GM23248 (cell line): ENCODE data around the gene RALY. TPM values are rescaled to one million over a fixed set of nuclear protein-coding genes. Genes with fewer than 3 reads are reported as not detected.
A peak's percentile ranks its signal among the peaks of the same experiment; 100 is the strongest.

ENCODE experiments used
- DNase-seq: peaks from one replicate; pipeline ENCODE4 v3.0.0-alpha.2; 2015
- H2AFZ ChIP-seq: fragments of 200-600 bp; sonication (generic); 2 replicates; pipeline ENCODE4 v1.6.1; 2016; ENCODE audit warnings: antibody characterized with exemption
- H3F3A ChIP-seq: fragments of 200-600 bp; sonication (generic); 2 replicates; pipeline ENCODE4 v1.6.1; 2016; ENCODE audit warnings: mild to moderate bottlenecking, antibody characterized with exemption, mixed run types; ENCODE audit not compliant: insufficient read depth
- H3K27ac ChIP-seq: fragments of 200-600 bp; sonication (generic); 2 replicates; pipeline ENCODE4 v1.5.1; 2016; ENCODE audit warnings: mild to moderate bottlenecking
- H3K27me3 ChIP-seq: fragments of 200-600 bp; sonication (generic); replicated peaks from 2 replicates; pipeline ENCODE4 v1.6.1; 2016; ENCODE audit warnings: mild to moderate bottlenecking; ENCODE audit not compliant: insufficient read depth
- H3K36me3 ChIP-seq: fragments of 200-600 bp; sonication (generic); 2 replicates; pipeline ENCODE4 v1.6.1; 2016; ENCODE audit warnings: low read depth, mild to moderate bottlenecking
- H3K4me1 ChIP-seq: fragments of 200-600 bp; sonication (generic); 2 replicates; pipeline ENCODE4 v1.6.1; 2016; ENCODE audit warnings: mild to moderate bottlenecking; ENCODE audit not compliant: insufficient read depth
- H3K4me2 ChIP-seq: fragments of 200-600 bp; sonication (generic); one replicate; pipeline ENCODE4 v1.6.1; 2016; ENCODE audit warnings: mild to moderate bottlenecking; ENCODE audit not compliant: unreplicated experiment
- H3K4me3 ChIP-seq: fragments of 200-600 bp; sonication (generic); 2 replicates; pipeline ENCODE4 v1.5.1; 2016; ENCODE audit warnings: mild to moderate bottlenecking
- H3K79me2 ChIP-seq: fragments of 200-600 bp; sonication (generic); 2 replicates; pipeline ENCODE4 v1.6.1; 2016; ENCODE audit warnings: mild to moderate bottlenecking; ENCODE audit not compliant: insufficient read depth
- H3K9ac ChIP-seq: fragments of 200-600 bp; sonication (generic); 2 replicates; pipeline ENCODE4 v1.6.1; 2016; ENCODE audit warnings: mild to moderate bottlenecking
- H3K9me2 ChIP-seq: fragments of 200-600 bp; sonication (generic); 2 replicates; pipeline ENCODE4 v1.6.1; 2016; ENCODE audit warnings: mixed run types, mild to moderate bottlenecking, moderate library complexity; ENCODE audit not compliant: insufficient read depth
- H3K9me3 ChIP-seq: fragments of 200-600 bp; sonication (generic); one replicate; pipeline ENCODE4 v1.6.1; 2017; ENCODE audit warnings: low read depth
- H4K20me1 ChIP-seq: fragments of 200-600 bp; sonication (generic); 2 replicates; pipeline ENCODE4 v1.6.0; 2016; ENCODE audit not compliant: insufficient read depth
- EZH2 ChIP-seq: fragments of 200-600 bp; sonication (generic); IDR thresholded peaks from 2 replicates; pipeline ENCODE4 v1.6.1; 2018; ENCODE audit warnings: antibody characterized with exemption, mild to moderate bottlenecking; ENCODE audit not compliant: insufficient read depth, poor library complexity, severe bottlenecking
- EZH2phosphoT487 ChIP-seq: fragments of 200-600 bp; sonication (generic); IDR thresholded peaks from 2 replicates; pipeline ENCODE4 v1.6.1; 2018; ENCODE audit warnings: antibody characterized with exemption, moderate library complexity, mild to moderate bottlenecking, low read depth; ENCODE audit not compliant: insufficient read depth
- WGBS, 2 experiments: methylation state at CpG; one replicate each; pipeline ENCODE4 v1.1.6; 2015 to 2017; ENCODE audit warnings: low lambda C conversion rate in 2 of 2, low coverage in 1 of 2; ENCODE audit errors: missing lambda C conversion rate in 2 of 2; 5-methylcytosine and 5-hydroxymethylcytosine counted together
- in situ Hi-C: fragments of 300-500 bp; cut with MboI; formaldehyde crosslinking; loops from 2 replicates; pipeline ENCODE4 v1.15.0; 2020
- polyA plus RNA-seq: library from polyadenylated mRNA; unstranded; fragments of >200 nt; fragmentation: Nextera tagmentation; extraction: Ambion mirVana; gene quantifications from 2 replicates; pipeline ENCODE4 v1.2.1, GENCODE V29; 2016
- total RNA-seq: library from RNA; depleted of rRNA; stranded (reverse); fragments of >200 nt; shearing (Covaris generic); gene quantifications from 2 replicates; pipeline ENCODE4 v1.2.3, GENCODE V29; 2014

The RALY gene
- total and polyA plus RNA-seq, 2 experiments from 2014 or later, result 66.3 to 107 TPM

GRCh38 chr20:34108616-34109174 is 115.0 kb downstream of the RALY start:
- H3K9me3 ChIP-seq, result no peaks in the 10 kb centered on the region
- H3K9ac ChIP-seq, result peak overlapping the region; percentile 21
- no peaks in the 10 kb centered on the region for H3K9me2 ChIP-seq
- H3K36me3 ChIP-seq, result peaks cover 45% of the 10 kb centered on the region
- H2AFZ ChIP-seq, result no peak overlapping the region
- 58 to 67% methylated on average over 4 of the region's 4 CpGs for WGBS, 2 experiments
- DNase-seq, result peak; percentile 29
- peaks cover 27% of the 10 kb centered on the region for H3F3A ChIP-seq
- in situ Hi-C loops, result no loop called here
- TF ChIP-seq EZH2 (no peak), EZH2phosphoT487 (no peak)
- no peaks in the 10 kb centered on the region for H3K27me3 ChIP-seq
- H3K27ac ChIP-seq, result no peak overlapping the region
- H3K4me1 ChIP-seq, result peaks cover 40% of the 10 kb centered on the region
- peak overlapping the region; percentile 87 for H3K4me2 ChIP-seq
- H4K20me1 ChIP-seq, result peaks cover 57% of the 10 kb centered on the region
- H3K4me3 ChIP-seq, result peak overlapping the region; percentile 94
- H3K79me2 ChIP-seq, result peaks cover 83% of the 10 kb centered on the region

GRCh38 chr20:34109442-34109841 is 115.7 kb downstream of the RALY start:
- peaks cover 19% of the 10 kb centered on the region for H3F3A ChIP-seq
- 83 to 84% methylated on average over 6 of the region's 6 CpGs for WGBS, 2 experiments
- H3K4me2 ChIP-seq, result peak overlapping the region; percentile 87
- peaks cover 37% of the 10 kb centered on the region for H3K36me3 ChIP-seq
- TF ChIP-seq EZH2phosphoT487, result no peak
- TF ChIP-seq EZH2, result no peak
- no peak overlapping the region for H2AFZ ChIP-seq
- peak overlapping the region; percentile 96; the same call in 1 of the 2 replicates for H3K9ac ChIP-seq
- H3K9me3 ChIP-seq, result no peaks in the 10 kb centered on the region
- peaks cover 40% of the 10 kb centered on the region for H3K4me1 ChIP-seq
- H3K4me3 ChIP-seq, result peak overlapping the region; percentile 94
- no peak overlapping the region for H3K27ac ChIP-seq
- no peaks in the 10 kb centered on the region for H3K27me3 ChIP-seq
- peaks cover 54% of the 10 kb centered on the region for H4K20me1 ChIP-seq
- H3K9me2 ChIP-seq, result no peaks in the 10 kb centered on the region
- peaks cover 76% of the 10 kb centered on the region for H3K79me2 ChIP-seq
- no peak for DNase-seq
- in situ Hi-C loops, result no loop called here

- H3K9me2 ChIP-seq, result no peaks in the 10 kb centered on the region
- peaks cover 51% of the 10 kb centered on the region for H4K20me1 ChIP-seq
- H3K36me3 ChIP-seq, result peaks cover 30% of the 10 kb centered on the region
- no peaks in the 10 kb centered on the region for H3K27me3 ChIP-seq
- no peak overlapping the region for H2AFZ ChIP-seq
- DNase-seq, result no peak
- H3K4me2 ChIP-seq, result peak overlapping the region; percentile 87
- H3K4me1 ChIP-seq, result peaks cover 40% of the 10 kb centered on the region
- H3F3A ChIP-seq, result peaks cover 12% of the 10 kb centered on the region
- peak overlapping the region; percentile 94 for H3K4me3 ChIP-seq
- TF ChIP-seq EZH2 (no peak), EZH2phosphoT487 (no peak)
- peak overlapping the region; percentile 96 for H3K9ac ChIP-seq
- in situ Hi-C loops, result no loop called here
- peak overlapping the region; percentile 84 for H3K27ac ChIP-seq
- H3K79me2 ChIP-seq, result peaks cover 68% of the 10 kb centered on the region
- H3K9me3 ChIP-seq, result no peaks in the 10 kb centered on the region
- WGBS, 2 experiments, result 62 to 66% methylated on average over 10 of the region's 10 CpGs
Observed at GRCh38 chr20:34110025-34110744, 116.5 kb downstream of the RALY start.

- Histone ChIP-seq H3K27me3 (no peaks in the 10 kb centered on the region), H4K20me1 (peaks cover 43% of the 10 kb centered on the region), H3K4me2 (peak overlapping the region; percentile 87), H3K9me3 (no peaks in the 10 kb centered on the region), H3K9me2 (no peaks in the 10 kb centered on the region), H3K4me3 (peak overlapping the region; percentile 94), H2AFZ (no peak overlapping the region), H3F3A (peaks cover 6% of the 10 kb centered on the region; the same call in 1 of the 2 replicates), H3K4me1 (peaks cover 33% of the 10 kb centered on the region), H3K9ac (peak overlapping the region; percentile 96), H3K27ac (peak overlapping the region; percentile 84), H3K36me3 (peaks cover 25% of the 10 kb centered on the region), H3K79me2 (peaks cover 60% of the 10 kb centered on the region)
- 1% methylated on average over 22 of the region's 22 CpGs for WGBS, 2 experiments
- DNase-seq, result peak; percentile 79
- no peak for TF ChIP-seq EZH2
- TF ChIP-seq EZH2phosphoT487, result no peak
- in situ Hi-C loops, result no loop called here
Observed at GRCh38 chr20:34110745-34111641, 117.3 kb downstream of the RALY start.
